GM18909 (cell line): ENCODE measurements around the gene ENKUR.
"Not testable (repeated sequence)": the region's sequence is repeated elsewhere in the genome, so short reads cannot be mapped to it uniquely, and the experiment has no call there.

Experiments used
- ATAC-seq: cut with Tn5 transposase; IDR thresholded peaks from one replicate; pipeline ENCODE4 v1.9.1; 2021; ENCODE audit warnings: mild to moderate bottlenecking; ENCODE audit not compliant: unreplicated experiment, poor library complexity

ENKUR gene

DNA sequence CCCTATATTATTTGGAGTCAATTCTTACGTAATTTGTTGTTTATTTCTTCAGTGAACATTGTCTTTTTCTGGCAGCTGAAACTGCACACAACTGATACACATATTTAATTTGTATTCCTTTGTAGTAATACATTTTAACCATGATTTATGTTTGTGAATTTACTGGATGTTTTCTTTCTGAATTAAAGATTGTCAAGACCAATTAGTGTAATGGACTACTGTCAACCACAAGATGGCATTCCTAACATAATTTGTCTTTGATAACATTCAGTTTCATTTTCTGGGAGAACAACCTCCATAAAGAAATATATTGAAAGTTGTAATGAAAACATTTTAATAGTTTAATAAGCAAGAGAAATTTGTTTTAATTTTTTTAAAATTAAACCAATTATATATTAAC, 10.5 kb upstream of the ENKUR start:
- no peak for ATAC-seq

GRCh38 chr10:25024528-25024927, 8.6 kb upstream of the ENKUR start:
- ATAC-seq = no peak

GRCh38 chr10:25023278-25023677, 7.3 kb upstream of the ENKUR start:
- no peak for ATAC-seq

- ATAC-seq = no peak
Observed at GRCh38 chr10:25018703-25019102, 2.7 kb upstream of the ENKUR start.

GRCh38 chr10:25017661-25018060, 1.7 kb upstream of the ENKUR start:
- ATAC-seq = no peak

GRCh38 chr10:25017154-25017590, 1.2 kb upstream of the ENKUR start:
- ATAC-seq = peak; percentile 0

DNA sequence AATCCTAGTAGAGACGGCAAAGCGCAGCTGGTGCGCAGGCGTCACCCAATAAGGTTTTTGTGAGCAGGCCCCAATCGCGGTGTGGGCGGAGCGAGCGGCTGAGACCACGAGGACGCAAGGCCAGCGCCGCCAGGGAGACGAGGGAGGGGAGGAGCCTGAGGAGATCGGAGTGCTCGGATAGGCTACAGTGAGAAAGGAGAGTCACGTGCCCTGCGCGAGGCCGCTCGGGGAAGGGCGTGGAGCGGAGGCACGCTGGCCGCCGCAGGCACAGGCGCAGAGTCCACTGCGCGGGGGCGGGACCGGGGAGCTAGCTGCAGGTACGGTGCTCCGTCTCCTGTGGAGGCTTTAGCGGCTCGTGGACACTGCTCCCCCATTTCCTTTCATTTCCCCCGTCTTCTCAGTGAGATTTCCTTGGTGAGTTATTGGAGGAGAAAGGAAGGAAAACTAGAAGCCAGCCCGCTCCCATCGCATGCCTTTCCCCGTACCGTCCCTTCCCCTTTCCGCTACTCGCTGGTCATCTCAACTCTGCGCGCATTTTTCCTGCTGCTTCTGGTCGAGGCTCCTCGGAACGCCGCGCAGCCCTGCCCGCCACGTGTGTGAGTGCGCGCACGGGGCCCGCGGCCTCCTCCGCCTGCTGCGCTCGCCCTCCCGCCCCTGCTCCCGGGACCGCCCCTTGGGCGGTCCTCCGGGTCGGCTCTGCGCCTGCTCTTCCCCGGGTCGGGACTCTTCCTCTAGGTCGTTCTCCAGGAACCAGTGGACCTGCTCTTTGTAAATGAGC, 607 bp upstream of the ENKUR start, which contains the start of gene THNSL1:
Gene THNSL1, plus strand, starts transcription at position 237 of the 778 bp plus-strand sequence. CDS start 6,612 bp downstream, outside the sequence.
- ATAC-seq = peak; percentile 99

GRCh38 chr10:25014579-25014978, 1.4 kb downstream of the ENKUR start:
- no peak for ATAC-seq

- ATAC-seq = not testable (repeated sequence)
Observed at GRCh38 chr10:25011591-25011990, 4.4 kb downstream of the ENKUR start.

DNA sequence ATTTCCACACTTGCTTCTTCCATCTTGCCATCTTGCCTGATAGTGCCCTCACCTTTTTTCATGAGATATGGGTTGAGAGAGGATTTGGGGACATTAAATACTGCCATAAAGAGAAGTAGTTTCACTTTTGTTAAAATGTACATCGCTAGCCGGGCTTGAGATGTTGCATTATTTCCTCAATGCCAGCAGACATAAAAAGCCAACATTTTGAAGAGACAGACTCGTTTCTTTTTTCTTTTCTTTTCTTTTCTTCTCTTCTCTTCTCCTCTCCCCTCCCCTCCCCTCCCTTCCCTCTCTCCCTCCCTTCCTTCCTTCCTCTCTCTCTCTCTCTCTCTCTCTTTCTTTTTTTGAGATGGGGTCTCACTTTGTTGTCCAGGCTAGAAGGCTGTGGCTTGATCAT, 17.9 kb downstream of the ENKUR start:
- no peak for ATAC-seq

DNA sequence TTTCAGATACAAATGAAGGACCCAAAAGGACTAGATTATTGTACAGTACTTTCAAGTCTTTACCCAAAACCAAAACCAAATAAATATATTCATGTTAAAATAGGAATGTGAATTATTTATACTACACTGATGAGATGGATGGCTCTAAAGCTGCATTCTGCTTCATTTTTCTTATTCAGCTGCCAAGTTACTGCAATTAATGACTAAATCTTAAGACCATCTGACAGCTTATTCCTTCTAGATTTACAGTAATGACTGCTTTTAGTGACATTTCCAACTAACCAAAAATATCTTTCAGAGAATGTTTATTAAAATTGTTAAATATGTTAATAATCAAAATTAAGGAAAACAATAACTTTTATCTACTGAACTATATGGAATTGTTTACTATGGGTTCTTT, 20.9 kb downstream of the ENKUR start:
- ATAC-seq = no peak

GRCh38 chr10:24993237-24993958, 22.6 kb downstream of the ENKUR start:
- no peak for ATAC-seq

DNA sequence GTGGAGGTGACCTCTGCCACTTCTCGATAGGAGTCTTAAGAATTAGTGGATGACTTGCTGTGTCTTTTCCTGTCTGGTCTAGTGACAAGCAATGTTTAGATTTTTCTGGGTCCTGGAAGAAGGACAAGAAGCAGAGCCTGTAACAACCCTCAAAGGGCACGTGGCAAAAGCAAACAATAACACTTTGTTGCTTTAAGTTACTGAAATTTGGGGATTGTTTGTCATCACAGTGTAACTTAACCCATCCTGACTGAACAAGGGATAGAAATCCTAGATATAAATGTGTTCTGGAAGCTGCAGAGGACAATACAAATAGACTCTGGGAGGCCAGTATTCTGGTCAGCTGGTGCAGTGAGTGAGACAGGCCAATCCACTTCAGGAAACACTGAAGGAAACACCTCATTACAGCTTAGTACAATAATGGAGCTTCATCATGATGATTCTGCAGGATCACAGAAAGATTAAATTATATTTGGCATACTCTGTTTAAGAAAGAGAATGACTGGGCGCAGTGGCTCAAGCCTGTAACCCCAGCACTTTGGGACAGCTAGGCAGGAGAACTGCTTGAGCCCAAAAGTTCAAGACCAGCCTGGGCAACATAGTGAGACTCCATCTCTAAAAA, 23.3 kb downstream of the ENKUR start:
- ATAC-seq = no peak

DNA sequence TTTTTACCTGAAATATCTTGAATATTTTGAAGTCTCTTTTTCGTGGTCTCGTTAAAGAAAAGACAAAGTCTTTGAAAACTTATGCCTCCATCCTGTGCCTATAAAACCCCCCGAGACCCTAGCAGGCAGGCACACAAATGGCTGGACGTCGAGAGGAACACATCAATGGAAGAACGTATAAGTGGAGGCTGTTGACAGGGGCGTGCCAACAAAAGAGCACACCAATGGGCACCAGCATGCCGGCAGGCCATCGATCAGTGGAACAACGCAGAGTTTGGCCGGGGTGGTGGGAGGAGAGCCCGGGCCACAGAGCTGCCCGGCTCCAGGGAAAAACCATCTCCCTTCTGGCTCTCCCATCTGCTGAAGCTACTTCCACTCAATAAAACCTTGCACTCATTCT, 24.7 kb downstream of the ENKUR start:
- no peak for ATAC-seq

DNA sequence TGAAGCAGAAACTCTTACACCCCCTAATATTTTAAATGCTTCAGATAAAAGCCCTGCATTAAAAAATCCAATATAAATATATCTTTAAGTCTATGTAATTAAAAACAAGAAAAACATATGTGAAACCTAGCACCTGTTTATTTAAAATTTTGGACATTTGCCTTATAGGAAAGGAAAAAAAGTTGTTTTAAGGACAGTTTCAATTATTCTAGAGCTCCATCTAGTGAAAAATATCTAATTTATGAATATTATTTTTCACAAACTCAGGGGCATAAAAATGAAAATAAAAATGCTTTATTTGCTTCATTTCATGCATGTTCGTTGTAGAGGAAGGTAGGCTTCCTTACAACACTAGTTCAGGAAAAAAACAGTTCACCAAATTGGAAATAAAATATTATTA, 26.1 kb downstream of the ENKUR start:
- no peak for ATAC-seq

DNA sequence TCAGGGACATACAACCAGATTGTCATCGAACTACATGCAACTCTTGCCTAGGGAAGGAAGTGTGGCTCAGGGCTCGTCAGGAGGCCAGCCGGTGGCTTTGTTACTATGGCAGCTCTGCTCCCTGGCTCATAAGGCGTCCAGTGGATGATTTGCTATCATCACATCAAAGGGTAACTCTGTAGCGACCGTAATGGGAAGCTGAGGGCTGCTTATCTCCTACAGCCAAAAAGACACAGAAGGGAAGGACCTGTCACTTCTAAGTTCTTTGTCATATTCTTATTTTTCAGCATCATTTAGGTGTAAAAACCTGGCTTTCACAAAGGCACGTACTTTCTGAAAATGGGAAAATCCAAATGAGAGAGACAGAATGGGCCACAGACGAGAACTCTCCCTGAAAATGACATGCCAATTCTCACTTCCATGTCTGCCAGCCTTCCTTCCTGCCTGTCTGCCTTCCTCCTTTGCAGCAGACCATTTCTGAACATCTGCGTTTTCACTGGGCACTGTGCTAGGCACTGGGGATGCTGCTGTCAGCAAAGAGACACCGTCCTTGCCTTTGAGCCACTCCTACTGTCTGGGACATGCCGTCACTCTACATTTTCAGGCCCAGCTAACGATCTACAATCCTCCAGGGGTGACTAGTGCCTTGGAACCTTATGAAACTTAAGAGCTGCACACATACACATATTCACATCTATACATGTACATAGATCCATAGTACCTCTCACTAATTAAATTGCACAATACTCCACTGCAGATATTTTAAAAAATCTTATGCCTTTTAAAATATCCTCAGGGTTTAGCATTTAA, 26.9 kb downstream of the ENKUR start:
- ATAC-seq = no peak

DNA sequence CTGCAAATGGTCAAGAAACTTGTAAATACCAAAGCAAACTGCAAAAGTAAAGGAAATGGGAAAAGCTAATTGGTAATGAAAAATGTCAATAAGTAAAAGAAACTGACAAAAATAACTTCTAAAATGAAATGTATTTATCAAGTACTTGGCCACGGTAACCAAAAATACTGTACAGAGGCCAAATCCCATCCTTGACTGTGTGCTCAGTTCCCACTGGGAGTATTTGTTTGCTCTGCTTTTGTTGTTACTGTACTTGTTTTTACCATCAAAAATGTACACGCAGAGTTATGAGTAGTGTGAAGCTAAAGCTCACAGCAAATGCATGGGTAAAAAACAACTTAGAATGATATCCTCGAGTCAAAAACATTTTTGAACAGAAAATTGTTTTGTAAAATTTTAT, 31.1 kb downstream of the ENKUR start:
- no peak for ATAC-seq

DNA sequence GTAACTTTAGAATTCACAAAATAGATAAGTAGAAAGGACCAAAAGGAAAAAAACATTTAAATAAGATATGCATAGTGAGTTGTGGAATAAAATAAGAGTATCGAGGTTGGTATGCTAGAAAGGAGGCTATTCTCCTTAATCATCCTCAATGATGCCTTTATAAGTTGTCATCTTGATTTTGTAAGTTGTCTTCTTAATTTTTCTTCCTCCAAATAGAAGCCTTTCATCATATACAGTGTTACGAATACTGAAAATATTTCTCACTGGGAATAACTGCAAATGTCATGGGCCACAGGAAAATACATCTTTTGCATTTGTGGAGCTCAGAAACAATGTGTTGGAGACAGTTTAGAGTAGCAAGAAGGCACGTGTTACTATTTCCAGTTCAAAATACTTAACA, 32.0 kb downstream of the ENKUR start:
- no peak for ATAC-seq

DNA sequence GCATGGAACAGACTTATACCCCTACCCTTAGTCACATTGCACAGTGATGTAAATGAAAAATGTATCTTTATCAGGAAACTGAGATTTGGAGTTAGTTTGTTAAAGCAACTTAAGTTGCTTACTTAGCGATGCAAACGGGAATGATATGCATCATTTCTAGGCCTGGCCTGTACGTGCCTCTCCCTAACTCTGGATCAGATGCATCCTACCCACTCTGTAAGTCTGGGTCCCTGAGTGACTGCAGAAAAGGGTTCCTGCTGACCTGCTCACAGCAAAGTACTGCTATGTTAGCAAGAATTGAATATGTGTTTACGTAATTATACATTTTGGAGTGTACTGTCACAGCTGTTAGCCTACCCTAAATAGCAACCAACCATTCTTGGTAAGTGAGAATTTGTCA, 32.8 kb downstream of the ENKUR start:
- ATAC-seq = no peak

- ATAC-seq = no peak
Observed at GRCh38 chr10:24982319-24983112, 33.4 kb downstream of the ENKUR start.
